Hematopoietic multipotent progenitor cell treated with erythropoietin and hydrocortisone succinate and interleukin-3 and kit ligand, for 6 days (in vitro differentiated cells): ENCODE results near the gene USP30.

Source experiments
- DNase-seq: peaks from one replicate; pipeline ENCODE4 v3.0.0-alpha.2; 2015

USP30 gene

GRCh38 chr12:109130297-109131153 is 78.1 kb downstream of the USP30 start:
- no peak for DNase-seq

- DNase-seq: no peak
Observed at GRCh38 chr12:109131154-109132050, 79.0 kb downstream of the USP30 start.

- DNase-seq: peak; percentile 45
Observed at GRCh38 chr12:109134186-109134917, 82.0 kb downstream of the USP30 start.

GRCh38 chr12:109137055-109137454 is 84.7 kb downstream of the USP30 start:
- DNase-seq: no peak
